ENCODE results near the gene EIF2S1.

Gene EIF2S1

DNA sequence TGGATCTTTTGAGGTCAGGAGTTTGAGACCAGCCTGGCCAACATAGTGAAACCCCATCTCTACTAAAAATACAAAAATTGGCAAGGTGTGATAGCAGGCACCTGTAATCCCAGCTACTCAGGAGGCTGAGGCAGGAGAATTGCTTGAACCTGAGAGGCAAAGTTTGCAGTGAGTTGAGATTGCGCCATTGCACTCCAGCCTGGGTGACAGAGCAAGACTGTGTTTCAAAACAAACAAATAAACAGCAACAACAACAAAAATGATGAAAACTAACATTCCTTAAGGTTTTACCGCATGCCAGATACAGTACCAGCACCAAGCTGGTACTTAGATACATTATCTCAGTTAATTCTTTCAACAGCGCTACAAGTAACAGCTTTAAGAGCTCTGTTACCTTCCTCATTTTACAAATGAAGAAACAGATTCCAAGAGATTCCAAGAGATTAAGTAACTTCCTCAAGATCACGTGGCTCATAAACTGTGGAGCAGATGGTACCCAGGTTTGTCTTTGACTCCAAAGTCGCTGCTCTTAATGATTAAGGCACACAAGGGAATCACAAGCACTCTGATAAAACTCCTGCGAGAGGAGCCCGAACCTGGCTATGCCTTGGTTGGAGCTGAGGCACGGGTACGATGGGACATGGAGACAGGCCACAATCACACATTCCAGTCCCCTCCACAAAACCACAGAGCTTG lies 69.5 kb downstream of the EIF2S1 start:
- peak; percentile 66 for FAIRE-seq

GRCh38 chr14:67432050-67432564 lies 72.0 kb downstream of the EIF2S1 start:
- FAIRE-seq: peak; percentile 96
- DNase-seq (ENCODE audit: insufficient read length, low spot score): peak; percentile 89

More for the DNA sequence above, 69.5 kb downstream of the EIF2S1 start:
- no peak for DNase-seq (ENCODE audit: insufficient read length, low spot score)

GRCh38 chr14:67435603-67436002 lies 75.5 kb downstream of the EIF2S1 start:
- DNase-seq (ENCODE audit: insufficient read length, low spot score) (no peak), FAIRE-seq (peak; percentile 92)

Measured in HTR-8/SVneo (cell line).